ENCODE data around the gene SLIT3.

DNA sequence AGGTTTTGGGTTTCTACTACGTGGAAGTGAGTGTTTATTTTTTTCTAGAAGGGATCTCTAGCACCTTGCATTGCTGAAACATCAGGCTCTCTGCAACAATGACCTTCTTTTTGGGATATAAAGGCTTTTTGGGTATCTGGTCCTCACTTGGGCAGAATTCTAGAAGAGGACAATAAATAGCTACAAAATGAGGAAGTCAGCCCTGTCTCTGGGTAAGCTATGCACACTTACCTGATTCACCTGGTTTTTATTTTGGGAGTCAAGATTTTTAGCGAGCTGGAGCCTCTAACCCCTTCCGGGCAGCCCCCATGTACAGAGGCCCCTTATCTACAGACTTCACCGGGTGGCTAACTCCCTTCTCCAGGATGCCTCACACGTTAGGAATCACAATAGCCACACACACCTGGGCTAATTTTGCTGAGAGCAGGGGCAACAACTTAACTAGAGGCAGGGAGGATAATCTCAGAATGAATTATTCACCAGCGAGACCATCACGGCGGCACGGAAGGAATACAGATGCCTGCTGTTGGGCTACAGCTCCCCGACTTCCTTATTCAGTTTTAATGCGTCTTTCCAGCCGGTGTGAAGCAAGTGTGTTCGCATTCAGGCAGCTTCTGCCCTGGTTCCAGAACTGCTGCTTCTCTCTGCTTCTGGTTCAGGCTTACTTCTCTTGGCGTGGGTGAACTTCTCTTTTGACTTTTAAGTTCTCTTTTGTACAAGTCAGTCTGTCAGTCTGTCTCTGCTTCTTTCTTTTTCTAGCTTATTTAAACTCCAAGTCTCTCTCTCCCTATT lies 380.7 kb downstream of the SLIT3 start:
- TF ChIP-seq, protein P1, sequence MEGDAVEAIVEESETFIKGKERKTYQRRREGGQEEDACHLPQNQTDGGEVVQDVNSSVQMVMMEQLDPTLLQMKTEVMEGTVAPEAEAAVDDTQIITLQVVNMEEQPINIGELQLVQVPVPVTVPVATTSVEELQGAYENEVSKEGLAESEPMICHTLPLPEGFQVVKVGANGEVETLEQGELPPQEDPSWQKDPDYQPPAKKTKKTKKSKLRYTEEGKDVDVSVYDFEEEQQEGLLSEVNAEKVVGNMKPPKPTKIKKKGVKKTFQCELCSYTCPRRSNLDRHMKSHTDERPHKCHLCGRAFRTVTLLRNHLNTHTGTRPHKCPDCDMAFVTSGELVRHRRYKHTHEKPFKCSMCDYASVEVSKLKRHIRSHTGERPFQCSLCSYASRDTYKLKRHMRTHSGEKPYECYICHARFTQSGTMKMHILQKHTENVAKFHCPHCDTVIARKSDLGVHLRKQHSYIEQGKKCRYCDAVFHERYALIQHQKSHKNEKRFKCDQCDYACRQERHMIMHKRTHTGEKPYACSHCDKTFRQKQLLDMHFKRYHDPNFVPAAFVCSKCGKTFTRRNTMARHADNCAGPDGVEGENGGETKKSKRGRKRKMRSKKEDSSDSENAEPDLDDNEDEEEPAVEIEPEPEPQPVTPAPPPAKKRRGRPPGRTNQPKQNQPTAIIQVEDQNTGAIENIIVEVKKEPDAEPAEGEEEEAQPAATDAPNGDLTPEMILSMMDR (IDR thresholded peaks at IDR 0.05 in 4 of 5, conservative IDR thresholded peaks at IDR 0.05 in 1 of 5), result no peak
- TF ChIP-seq POLR2A (IDR thresholded peaks at IDR 0.05), result no peak

Data from gastrocnemius medialis (tissue), 4 donors.